ENCODE results near the gene SPDYE16.
"Not testable (repeated sequence)": the region's sequence is repeated elsewhere in the genome, so short reads cannot be mapped to it uniquely, and the experiment has no call there.

The SPDYE16 gene, protein sequence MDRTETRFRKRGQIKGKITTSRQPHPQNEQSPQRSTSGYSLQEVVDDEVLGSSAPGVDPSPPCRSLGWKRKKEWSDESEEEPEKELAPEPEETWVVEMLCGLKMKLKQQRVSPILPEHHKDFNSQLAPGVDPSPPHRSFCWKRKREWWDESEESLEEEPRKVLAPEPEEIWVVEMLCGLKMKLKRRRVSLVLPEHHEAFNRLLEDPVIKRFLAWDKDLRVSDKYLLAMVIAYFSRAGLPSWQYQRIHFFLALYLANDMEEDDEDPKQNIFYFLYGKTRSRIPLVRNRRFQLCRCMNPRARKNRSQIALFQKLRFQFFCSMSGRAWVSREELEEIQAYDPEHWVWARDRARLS

DNA sequence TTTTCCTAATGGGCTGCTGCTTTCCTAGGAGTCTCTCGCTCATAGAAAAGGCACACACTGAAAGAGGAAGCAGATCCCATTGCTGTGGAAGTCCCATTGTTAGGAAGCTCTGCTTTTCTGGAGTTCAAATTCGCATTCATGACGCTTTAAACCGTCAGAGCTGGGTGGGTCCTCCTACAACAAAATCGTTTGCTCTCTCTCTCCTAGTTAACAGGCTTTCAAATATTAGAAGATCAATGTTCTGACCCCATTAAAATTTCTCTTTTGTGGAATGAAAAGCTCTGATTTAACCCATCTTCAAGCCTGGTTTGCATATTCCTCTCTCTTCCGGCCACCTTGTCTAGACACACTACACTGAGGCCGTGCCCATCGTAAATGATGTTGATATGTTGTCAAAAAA, at the start of gene SPDYE16:
Gene SPDYE16, minus strand, starts transcription at position 101 of the 400 bp plus-strand sequence. CDS start 1,838 bp downstream, outside the sequence.
- DNase-seq (ENCODE audit: low read depth in 2 of 2), result not testable (repeated sequence)

DNA sequence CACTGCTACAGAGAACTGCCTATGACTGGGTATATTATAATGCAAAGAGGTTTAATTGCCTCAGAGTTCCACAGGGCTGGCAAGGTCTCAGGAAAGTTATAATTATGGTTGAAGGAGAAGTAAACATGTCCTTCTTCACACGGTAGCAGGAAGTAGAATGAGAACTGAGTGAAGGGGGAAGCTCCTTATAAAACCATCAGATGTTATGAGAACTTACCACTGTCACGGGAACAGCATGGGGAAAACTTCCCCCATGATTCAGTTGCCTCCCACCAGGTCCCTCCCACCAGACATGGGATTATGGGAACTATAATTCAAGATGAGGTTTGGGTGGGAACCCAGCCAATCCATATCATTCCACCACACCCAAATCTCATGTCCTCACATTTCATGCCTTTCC, 49.6 kb upstream of the SPDYE16 start:
- DNase-seq (ENCODE audit: low read depth in 2 of 2), result not testable (repeated sequence)

DNA sequence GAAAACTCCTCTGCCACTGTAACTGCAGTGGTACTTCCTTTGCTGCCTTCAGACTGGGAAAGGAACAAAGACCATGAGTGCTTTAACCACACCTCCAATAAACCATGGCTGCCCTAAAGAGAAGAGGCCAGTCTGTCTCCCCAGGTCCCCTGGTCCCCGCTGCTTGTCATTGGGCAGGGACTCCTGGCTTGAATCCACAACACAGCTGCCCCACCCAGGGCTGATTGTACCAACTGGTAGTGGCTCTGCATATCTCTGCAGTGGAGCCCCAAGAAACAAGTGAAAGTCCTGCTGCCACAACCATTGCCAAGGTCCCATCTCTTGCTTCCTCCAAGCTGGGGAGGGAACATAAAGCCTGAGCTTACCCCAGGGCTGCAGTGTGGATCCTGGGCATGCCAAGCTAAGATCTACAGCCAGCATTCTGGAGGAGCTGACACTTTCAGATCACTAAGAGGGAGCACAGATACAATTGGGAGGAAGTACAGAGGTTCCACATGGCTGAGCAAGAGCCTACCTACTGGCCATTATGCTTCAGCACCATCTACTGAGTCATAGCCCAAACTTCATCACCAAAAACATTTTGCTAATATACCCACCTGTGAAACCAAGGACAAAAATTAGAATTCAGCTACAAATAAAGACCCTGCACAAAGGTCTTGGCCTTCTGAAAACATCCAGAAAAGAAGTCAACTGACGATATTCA, 48.7 kb upstream of the SPDYE16 start:
- not testable (repeated sequence) for DNase-seq (ENCODE audit: low read depth in 2 of 2)

DNA sequence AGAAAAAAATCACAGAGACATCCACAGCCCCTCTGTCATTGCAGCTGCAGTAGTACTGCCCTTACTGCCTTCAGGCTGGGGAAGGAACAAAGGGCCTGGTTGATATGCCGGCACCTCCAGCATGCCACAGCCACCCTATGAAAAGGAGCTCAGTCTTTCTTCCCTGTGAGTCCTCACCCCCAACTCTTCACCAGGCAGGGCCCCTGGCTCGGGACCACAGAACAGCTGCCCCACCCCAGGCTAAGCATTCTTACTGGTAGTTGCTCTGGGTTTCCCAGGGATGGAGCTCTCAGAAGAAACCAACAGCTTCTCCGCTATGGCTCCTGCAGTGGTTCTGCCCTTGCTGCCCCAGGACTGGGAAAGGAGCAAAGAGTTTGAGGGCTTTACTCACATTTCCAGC, 47.9 kb upstream of the SPDYE16 start:
- not testable (repeated sequence) for DNase-seq (ENCODE audit: low read depth in 2 of 2)

DNA sequence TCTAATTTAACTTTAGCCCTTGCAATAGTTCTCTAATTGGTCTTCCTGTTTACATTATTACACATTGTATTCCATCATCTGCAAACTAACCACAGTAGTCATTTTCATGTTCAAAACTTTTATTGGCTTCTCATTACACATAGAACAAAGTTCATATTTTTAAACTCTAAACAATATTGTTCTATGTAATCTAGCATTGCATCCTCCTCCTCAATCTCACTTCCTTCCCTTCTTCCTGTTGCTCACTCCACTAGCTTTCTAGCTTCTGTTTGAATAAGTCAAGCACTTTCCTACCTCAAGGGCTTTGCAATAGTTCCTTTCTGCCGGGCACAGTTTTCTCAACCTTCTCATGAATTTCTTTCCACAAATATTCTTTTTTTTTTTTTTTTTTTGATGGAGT, 45.5 kb upstream of the SPDYE16 start:
- not testable (repeated sequence) for DNase-seq (ENCODE audit: low read depth in 2 of 2)

DNA sequence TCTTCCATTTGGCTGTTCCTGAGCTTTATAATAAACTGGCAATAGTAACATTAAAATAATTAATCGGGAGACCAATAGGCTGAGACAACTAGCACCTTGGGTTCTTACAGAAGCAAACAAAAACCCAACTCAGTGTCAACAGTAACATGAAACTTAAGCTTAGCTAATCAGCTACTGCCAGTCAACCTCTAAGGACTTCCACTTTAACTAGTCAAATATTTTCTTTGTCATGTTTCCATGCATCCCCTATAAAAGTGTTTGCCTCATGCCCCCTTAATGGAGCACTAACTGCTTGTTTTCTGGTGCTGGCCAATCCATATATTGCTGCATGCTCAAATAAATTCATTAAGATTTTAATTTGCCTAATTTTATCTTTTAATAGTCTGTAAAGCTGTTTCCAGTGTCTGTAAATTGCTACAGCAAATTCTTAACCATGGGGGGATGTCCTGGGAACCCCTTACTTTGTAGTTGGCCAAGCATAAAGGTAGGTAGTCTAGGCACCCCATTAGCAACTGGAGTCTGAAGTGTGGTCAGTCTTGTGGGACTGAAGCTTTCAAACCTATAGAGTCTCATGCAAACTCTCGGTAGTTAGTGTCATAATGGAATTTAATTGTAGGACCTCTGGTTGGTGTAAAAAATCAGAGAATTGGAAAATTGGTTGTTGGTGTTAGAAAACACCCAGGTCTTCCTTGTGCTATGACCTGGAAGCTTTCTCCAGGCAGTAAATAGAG, 43.7 kb upstream of the SPDYE16 start:
- DNase-seq (ENCODE audit: low read depth in 2 of 2), result not testable (repeated sequence)

DNA sequence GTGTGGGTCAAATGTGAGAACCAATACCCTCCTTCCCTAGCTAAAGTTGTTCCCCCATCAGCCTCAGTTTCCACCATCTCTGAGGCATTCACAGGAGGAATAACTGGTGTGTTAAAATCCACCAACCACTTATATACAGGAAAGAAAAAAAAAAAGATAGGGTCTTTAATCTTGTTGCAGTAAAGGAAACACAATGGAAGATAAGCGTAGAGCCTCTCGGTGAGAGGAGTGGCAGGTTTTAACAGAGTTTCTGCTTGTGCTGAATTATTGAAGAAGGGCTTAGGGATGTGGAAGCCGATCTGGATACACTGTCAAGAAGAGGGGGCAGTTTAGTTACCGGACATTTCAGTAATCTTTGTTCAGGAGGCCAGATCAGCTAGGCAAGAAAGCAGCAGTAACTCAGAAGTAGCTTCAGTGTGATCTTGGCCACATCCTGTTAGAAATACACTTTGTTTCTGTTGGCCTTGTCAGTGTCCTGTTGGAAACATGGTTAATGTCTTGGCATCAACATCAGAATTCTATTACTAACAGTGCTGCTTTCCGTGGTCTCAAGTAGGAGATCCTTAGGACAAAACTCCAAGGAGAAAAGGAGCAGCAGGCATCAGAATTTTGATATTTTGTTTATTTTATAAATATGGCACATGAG, 40.7 kb upstream of the SPDYE16 start:
- DNase-seq (ENCODE audit: low read depth in 2 of 2), result not testable (repeated sequence)

DNA sequence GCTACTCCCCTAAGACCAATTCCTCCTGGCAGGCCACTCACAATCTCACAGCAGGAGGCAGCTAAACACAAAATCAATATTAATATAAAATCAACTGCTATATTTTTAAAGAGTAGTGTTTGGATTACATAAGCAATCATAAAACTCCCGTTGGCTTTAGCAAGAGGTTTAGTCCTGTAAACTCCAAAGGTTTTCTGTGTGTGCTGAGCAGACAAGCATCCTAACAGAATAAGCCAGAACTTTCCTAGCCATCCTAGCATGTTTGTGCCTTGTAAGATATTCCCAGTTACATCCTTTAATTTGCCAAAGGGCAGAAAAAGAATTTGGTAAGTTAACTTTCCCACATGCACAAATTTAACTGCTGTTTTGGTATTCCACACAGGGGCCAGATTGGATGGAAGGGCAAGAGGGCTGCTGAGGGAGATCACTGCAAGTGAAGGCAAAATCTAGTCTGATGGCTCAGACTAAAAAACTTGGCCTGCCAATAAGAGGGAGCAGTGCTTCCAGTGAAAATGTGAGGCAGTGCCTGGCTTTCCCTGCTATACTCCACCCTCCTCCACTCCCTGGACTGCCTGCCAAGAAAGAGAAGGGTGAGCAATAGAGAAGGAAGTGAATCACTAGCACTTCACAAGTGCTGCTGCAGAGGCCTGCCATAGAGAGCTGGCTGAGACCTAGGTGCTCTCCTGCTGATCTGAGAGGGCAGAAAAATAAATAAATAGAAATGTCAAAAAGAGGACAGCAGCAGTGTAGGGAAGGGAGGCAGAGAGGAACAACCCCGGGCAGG, 39.9 kb upstream of the SPDYE16 start:
- DNase-seq (ENCODE audit: low read depth in 2 of 2), result not testable (repeated sequence)

DNA sequence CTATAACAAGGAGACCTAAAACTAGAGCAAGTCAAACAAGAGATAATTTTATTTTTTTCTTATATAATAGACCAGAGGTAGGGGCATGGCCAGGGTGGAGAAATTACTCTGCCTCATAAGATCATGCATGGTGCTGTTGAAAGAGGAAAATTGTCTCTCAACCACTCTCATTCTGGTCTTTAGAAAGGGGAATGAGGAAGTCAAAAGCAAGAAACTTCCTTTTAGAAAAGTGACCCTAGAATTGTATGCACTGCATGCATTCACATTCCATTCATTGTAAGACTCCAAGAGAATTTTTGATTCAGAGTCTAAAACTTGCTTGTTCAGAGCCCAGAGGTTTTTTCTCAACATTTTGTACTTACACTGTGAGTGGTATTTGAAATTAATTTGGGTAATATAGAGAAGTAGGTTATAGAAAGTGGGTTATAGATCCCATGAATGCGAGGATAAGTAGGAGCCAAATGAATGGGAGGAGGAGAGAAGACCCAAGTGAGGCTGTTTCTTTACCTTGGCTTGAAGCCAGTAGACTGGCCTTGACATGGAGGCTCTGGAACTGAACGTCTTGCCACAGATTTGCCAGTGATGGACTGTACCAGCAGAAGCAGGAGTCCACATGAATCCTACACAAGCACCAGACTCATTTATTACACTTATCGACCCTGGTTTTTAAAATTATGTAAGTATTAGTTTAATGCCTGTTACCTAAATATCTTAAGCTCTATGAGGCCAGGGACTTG, 33.0 kb upstream of the SPDYE16 start:
- DNase-seq (ENCODE audit: low read depth in 2 of 2), result not testable (repeated sequence)

DNA sequence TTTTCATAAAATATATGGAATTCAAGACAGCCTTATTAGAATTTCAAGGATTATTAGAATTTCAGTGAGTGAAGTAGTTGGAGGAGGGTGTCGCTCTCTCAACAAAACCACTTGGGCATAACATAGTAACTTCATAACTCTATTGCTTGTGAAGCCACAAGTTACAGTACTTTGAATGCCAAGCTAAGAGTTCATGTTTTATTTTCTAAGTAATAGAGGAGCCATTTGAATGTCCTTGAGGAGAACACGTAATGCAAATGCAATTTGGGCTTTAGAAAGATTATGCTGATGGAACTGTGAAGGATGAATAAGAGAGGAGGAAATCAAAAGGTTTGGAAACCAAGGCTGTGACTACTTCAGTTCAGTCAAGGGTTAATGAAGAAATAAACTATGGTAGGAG, 32.3 kb upstream of the SPDYE16 start:
- DNase-seq (ENCODE audit: low read depth in 2 of 2), result not testable (repeated sequence)

DNA sequence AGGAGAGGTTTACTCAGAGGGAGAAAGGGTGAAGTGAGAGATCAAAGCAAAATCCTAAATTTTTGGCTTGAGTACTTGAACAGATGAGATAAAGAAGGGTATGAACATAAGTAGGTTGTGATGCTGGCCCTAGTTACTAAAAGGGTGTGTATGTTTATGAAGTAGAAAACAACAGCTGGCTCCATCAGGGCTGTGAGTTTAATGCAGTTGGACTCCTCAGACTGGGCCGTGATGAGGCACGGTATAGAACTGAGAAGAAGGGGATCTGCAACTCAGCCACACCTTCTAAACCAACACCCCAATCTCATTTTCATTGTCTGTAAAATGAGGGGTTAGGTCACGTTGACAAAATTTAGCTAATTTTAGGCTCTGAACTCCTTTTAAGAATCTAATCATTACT, 29.2 kb upstream of the SPDYE16 start:
- DNase-seq (ENCODE audit: low read depth in 2 of 2), result not testable (repeated sequence)

DNA sequence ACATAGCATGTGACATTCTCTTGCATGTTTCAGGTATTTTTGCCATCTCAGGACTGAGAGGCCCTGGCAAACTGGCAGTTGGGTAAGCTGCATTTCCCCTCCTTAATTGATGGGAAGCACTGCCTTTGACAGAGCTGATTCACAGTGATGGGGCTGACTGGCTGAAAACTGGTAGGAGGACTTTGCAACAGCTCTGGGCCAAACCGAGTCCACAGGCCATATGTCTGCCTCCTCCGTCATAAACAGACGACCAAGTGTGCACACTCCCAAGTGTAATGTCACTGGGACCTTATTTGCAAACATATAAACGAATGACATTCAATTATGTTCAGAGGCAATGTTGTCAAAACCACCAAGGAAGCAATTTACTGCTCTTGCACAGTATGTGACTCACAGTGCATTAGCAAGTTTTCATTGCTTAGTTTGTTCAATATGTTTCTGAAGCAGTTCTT, 27.3 kb upstream of the SPDYE16 start:
- DNase-seq (ENCODE audit: low read depth in 2 of 2), result not testable (repeated sequence)

DNA sequence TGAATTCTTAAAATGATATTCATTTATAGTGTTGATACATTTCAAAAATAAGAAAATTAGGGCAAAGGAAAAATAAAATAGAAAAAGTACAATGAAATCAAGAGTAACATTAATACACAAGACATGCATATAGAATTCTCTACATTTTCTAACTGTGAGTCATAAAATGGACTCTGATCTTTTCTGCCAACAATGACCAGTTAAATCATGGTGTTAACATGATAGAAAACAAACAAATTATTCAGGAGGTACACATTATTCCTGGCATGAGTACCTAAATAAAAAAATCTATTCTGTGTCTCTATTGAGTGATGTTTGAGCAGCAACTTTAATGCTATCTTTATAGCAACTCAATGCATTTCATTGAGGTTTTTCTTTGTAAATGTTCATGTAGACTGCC, 25.6 kb upstream of the SPDYE16 start:
- DNase-seq (ENCODE audit: low read depth in 2 of 2), result not testable (repeated sequence)

DNA sequence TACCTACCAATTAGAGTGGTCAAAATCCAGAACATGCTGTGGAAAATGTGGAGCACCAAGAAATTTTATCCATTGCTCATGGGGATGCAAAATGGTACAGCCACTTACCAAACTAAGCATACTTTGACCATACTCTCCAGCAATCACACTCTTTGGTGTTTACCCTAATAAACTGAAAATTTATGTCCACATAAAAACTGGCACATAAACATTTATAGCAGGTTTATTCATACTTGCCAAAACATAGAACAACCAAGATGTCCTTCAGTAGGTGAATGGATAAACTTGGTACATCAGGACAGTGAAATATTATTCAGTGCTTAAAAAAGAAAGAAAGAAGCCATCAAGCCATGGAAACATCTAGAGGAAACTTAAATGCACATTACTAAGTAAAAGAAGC, 24.7 kb upstream of the SPDYE16 start:
- not testable (repeated sequence) for DNase-seq (ENCODE audit: low read depth in 2 of 2)

DNA sequence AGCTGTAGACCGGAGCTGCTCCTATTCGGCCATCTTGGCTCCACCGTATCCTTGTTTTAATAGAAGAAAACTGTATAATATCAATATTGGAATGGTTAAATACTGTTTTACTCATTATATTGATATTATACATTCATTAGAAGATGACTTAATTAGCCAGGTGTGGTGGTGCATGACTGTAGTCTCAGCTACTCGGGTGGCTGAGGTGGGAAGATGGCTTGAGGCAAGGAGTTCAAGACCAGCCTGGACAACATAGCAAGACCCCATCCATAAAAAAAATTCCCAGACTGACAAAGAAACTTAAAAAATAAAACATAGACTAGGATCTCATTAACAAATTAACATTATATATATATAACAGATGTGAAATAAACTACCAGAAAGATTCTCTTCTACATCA, 24.2 kb upstream of the SPDYE16 start:
- DNase-seq (ENCODE audit: low read depth in 2 of 2), result not testable (repeated sequence)

DNA sequence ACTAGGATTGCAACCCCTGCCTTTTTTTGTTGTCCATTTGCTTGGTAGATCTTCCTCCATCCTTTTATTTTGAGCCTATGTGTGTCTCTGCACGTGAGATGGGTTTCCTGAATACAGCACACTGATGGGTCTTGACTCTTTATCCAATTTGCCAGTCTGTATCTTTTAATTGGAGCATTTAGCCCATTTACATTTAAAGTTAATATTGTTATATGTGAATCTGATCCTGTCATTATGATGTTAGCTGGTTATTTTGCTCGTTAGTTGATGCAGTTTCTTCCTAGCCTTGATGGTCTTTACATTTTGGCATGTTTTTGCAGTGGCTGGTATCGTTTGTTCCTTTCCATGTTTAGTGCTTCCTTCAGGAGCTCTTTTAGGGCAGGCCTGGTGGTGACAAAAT, 21.9 kb upstream of the SPDYE16 start:
- DNase-seq (ENCODE audit: low read depth in 2 of 2), result not testable (repeated sequence)

DNA sequence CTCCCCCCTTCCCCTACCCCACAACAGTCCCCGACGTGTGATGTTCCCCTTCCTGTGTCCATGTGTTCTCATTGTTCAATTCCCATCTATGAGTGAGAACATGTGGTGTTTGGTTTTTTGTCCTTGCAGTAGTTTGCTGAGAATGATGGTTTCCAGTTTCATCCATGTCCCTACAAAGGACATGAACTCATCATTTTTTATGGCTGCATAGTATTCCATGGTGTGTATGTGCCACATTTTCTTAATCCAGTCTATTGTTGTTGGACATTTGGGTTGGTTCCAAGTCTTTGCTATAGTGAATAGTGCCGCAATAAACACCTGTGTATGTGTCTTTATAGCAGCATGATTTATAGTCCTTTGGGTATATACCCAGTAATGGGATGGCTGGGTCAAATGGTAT, 18.2 kb upstream of the SPDYE16 start:
- DNase-seq (ENCODE audit: low read depth in 2 of 2), result not testable (repeated sequence)

DNA sequence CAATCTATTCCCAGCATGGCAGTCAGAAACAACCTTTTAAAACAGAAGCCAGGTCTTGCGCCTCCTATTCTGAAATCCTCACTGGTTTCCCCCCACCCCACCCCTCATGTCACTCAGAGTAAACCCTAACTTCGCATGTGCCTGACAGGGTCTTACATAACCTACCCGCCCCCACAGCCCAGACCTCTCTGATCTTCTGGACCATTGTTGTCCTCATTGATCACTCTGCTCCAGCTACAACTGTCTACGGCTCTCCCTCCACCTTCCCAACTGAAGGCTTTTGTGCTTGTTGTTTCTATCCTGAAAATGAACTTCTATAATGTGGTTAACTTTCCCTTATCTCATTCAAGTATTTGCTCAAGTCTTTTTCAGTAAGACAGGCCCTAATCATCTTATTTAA, 17.1 kb upstream of the SPDYE16 start:
- DNase-seq (ENCODE audit: low read depth in 2 of 2), result not testable (repeated sequence)

DNA sequence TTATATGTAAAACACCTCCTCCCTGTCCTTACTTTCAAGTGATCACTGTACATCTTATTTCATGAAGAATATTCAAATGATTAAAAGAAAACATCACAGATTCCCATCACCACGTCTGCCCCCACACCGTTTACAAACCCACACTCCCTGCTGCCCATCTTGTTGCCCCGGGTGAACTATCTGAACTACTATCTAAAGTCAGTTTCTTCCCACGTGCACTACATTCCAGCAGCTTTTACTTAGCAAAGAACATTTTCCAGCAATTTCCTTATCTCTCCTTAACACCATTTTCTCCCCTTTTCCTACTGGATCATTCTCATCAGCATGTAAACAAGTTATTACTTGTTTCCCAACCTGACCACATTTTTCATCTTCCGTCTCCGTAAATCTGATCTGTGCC, 16.6 kb upstream of the SPDYE16 start:
- not testable (repeated sequence) for DNase-seq (ENCODE audit: low read depth in 2 of 2)

DNA sequence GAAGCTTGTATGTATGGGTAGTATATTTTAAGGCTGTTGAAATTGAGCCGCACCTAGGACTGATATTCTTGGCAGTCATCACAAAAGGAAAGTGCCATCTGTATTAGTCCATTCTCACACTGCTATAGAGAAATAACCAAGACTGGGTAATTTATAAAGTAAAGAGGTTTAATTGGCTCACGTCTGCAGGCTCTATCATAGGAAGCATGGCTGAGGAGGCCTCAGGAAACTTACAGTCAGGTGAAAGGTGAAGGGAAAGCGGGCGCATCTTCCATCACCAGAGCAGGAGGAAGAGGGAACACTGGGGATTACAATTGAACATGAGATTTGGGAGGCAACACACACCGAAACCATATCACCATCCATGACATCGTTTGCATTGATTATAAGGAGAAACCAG, 8.9 kb upstream of the SPDYE16 start:
- not testable (repeated sequence) for DNase-seq (ENCODE audit: low read depth in 2 of 2)

Data from stimulated activated CD4-positive, alpha-beta T cell treated with anti-CD3 and anti-CD28 coated beads, Interleukin-15, amount 100 ng/mL, for 48 hours (primary cell).